Activated effector memory CD4-positive, alpha-beta T cell treated with Interleukin-2 at 50 U/mL for 16 hours (primary cell): Measurements from ENCODE around the gene GNAO1.
"Not testable (repeated sequence)": the region's sequence is repeated elsewhere in the genome, so short reads cannot be mapped to it uniquely, and the experiment has no call there.

Source experiments
- DNase-seq: peaks from one replicate; pipeline ENCODE4 v3.0.0-alpha.2; 2020

The GNAO1 gene

GRCh38 chr16:56370185-56370874 lies 179.0 kb downstream of the GNAO1 start:
- DNase-seq = no peak

GRCh38 chr16:56370875-56371659 lies 179.8 kb downstream of the GNAO1 start:
- no peak for DNase-seq

GRCh38 chr16:56371660-56371937 lies 180.3 kb downstream of the GNAO1 start:
- DNase-seq = no peak

- DNase-seq = no peak
Measured at GRCh38 chr16:56372013-56372634, 180.8 kb downstream of the GNAO1 start.

- DNase-seq = no peak
Measured at GRCh38 chr16:56373003-56373402, 181.7 kb downstream of the GNAO1 start.

- DNase-seq = not testable (repeated sequence)
Measured at GRCh38 chr16:56375792-56376191, 184.5 kb downstream of the GNAO1 start.

GRCh38 chr16:56379044-56379443 lies 187.8 kb downstream of the GNAO1 start:
- not testable (repeated sequence) for DNase-seq

GRCh38 chr16:56380778-56381485 lies 189.6 kb downstream of the GNAO1 start:
- DNase-seq = not testable (repeated sequence)

GRCh38 chr16:56382459-56382858 lies 191.2 kb downstream of the GNAO1 start:
- DNase-seq = no peak

GRCh38 chr16:56382901-56383355 lies 191.6 kb downstream of the GNAO1 start:
- no peak for DNase-seq

- no peak for DNase-seq
Measured at GRCh38 chr16:56384074-56384721, 192.9 kb downstream of the GNAO1 start.

GRCh38 chr16:56387396-56387795 lies 196.1 kb downstream of the GNAO1 start:
- DNase-seq = no peak

GRCh38 chr16:56388209-56388608 lies 196.9 kb downstream of the GNAO1 start:
- DNase-seq = no peak

- DNase-seq = no peak
Measured at GRCh38 chr16:56389554-56389953, 198.3 kb downstream of the GNAO1 start.

- DNase-seq = not testable (repeated sequence)
Measured at GRCh38 chr16:56396724-56397123, 205.4 kb downstream of the GNAO1 start.

- DNase-seq = no peak
Measured at GRCh38 chr16:56399047-56399446, 207.8 kb downstream of the GNAO1 start.

- no peak for DNase-seq
Measured at GRCh38 chr16:56399486-56399885, 208.2 kb downstream of the GNAO1 start.

GRCh38 chr16:56400458-56400857 lies 209.2 kb downstream of the GNAO1 start:
- no peak for DNase-seq

GRCh38 chr16:56401482-56401881 lies 210.2 kb downstream of the GNAO1 start:
- DNase-seq = no peak

- DNase-seq = no peak
Measured at GRCh38 chr16:56405977-56406672, 214.8 kb downstream of the GNAO1 start.
